GM12878 (cell line): ENCODE data around the gene PTPRN2. TPM values are rescaled to one million over a fixed set of nuclear protein-coding genes. Genes with fewer than 3 reads are reported as not detected.

Source experiments
- ATAC-seq: fragments of 200-7000 bp; cut with Tn5 transposase; 3 replicates; pipeline ENCODE4 v1.9.1; 2020; ENCODE audit warnings: mild to moderate bottlenecking, moderate library complexity
- BruUV-seq: library from RNA; stranded (reverse); fragments of 400-500 nt; replicated peaks from 2 replicates; lab custom pipeline; 2021; lab: Mats Ljungman, UMichigan
- CTCF ChIA-PET: fragments of 300-600 bp; sonication (Branson Sonifier 250); formaldehyde crosslinking; extraction: SDS; loops from one replicate; lab custom pipeline; 2021; ENCODE audit warnings: inconsistent platforms; lab: Yijun Ruan, JAX
- POLR2A ChIA-PET: fragments of 350-600 bp; formaldehyde crosslinking; extraction: SDS; loops from one replicate; lab custom pipeline; 2021; ENCODE audit warnings: inconsistent platforms; lab: Charles Lee
- RAD21 ChIA-PET: fragments of 300-600 bp; sonication (Branson Sonifier 250); formaldehyde crosslinking; loops from one replicate; lab custom pipeline; 2023; ENCODE audit warnings: antibody characterized with exemption; ENCODE audit not compliant: unreplicated experiment; lab: Charles Lee
- SMC1A ChIA-PET: fragments of 300-600 bp; sonication (Branson Sonifier 250); formaldehyde crosslinking; loops from one replicate; lab custom pipeline; 2023; ENCODE audit not compliant: unreplicated experiment, uncharacterized antibody; lab: Charles Lee
- DNase-seq: peaks from one replicate; pipeline ENCODE4 v3.0.0-alpha.2; 2011; ENCODE audit warnings: low read depth, low spot score
- FAIRE-seq: peaks from 3 replicates; lab custom pipeline; 2011; peaks lifted over from hg19 to GRCh38; lab: Jason Lieb, UNC
- H2AFZ ChIP-seq: 2 replicates; pipeline ENCODE4 v1.6.0; 2011; ENCODE audit warnings: low read depth, low read length, control low read depth; ENCODE audit not compliant: control insufficient read depth
- H3K27ac ChIP-seq: 2 replicates; pipeline ENCODE4 v1.5.1; 2011; ENCODE audit warnings: control low read depth; ENCODE audit not compliant: control insufficient read depth, insufficient read depth
- H3K27me3 ChIP-seq, 2 experiments: replicated peaks in 1 of 2; 2 replicates each; pipeline versions ENCODE4 v1.6.0 to v1.6.1; 2011; ENCODE audit warnings: low read length in 1 of 2; ENCODE audit not compliant: control insufficient read depth in 2 of 2, insufficient read depth in 2 of 2
- H3K36me3 ChIP-seq, 2 experiments: 2 replicates each; pipeline ENCODE4 v1.5.1; 2011; ENCODE audit warnings: low read length in 1 of 2; ENCODE audit not compliant: control insufficient read depth in 2 of 2, insufficient read depth in 2 of 2
- H3K4me1 ChIP-seq: 2 replicates; pipeline ENCODE4 v1.6.1; 2011; ENCODE audit warnings: mild to moderate bottlenecking, low read length, moderate library complexity, mixed read lengths; ENCODE audit not compliant: control insufficient read depth, insufficient read depth
- H3K4me2 ChIP-seq: 2 replicates; pipeline ENCODE4 v1.6.0; 2011; ENCODE audit warnings: control low read depth; ENCODE audit not compliant: control insufficient read depth, insufficient read depth
- H3K4me3 ChIP-seq: fragments of 200-600 bp; sonication (generic); 2 replicates; pipeline ENCODE4 v1.5.1; 2016
- H3K79me2 ChIP-seq: 2 replicates; pipeline ENCODE4 v1.6.0; 2011; ENCODE audit warnings: low read length; ENCODE audit not compliant: control insufficient read depth, insufficient read depth
- H3K9ac ChIP-seq: 2 replicates; pipeline ENCODE4 v1.8.0; 2011; ENCODE audit warnings: low read length, control low read depth, mixed read lengths; ENCODE audit not compliant: control insufficient read depth, insufficient read depth
- H3K9me3 ChIP-seq: replicated peaks from 3 replicates; pipeline ENCODE4 v1.5.1; 2011; ENCODE audit warnings: mild to moderate bottlenecking, low read length; ENCODE audit not compliant: control insufficient read depth, insufficient read depth
- H4K20me1 ChIP-seq: 2 replicates; pipeline ENCODE4 v1.6.0; 2011; ENCODE audit not compliant: control insufficient read depth, insufficient read depth
- CEBPB ChIP-seq, 2 experiments: fragments of 150-350 bp in 1 of 2; IDR thresholded peaks; 2 replicates each; pipeline ENCODE4 v1.6.1; 2012 to 2014; ENCODE audit warnings: low read depth in 2 of 2, low read length in 2 of 2, borderline replicate concordance in 1 of 2, inconsistent platforms in 1 of 2
- DPF2 ChIP-seq: fragments of 450-650 bp; IDR thresholded peaks from 2 replicates; pipeline ENCODE4 v1.6.1; 2017; ENCODE audit warnings: mild to moderate bottlenecking
- E2F4 ChIP-seq: IDR thresholded peaks from 2 replicates; pipeline ENCODE4 v1.6.1; 2012; ENCODE audit warnings: low read depth, low read length, improper control_type of control experiment
- ETV6 ChIP-seq, 2 experiments: fragments of 450-650 bp in 1 of 2; IDR thresholded peaks in 1 of 2; conservative IDR thresholded peaks in 1 of 2; 2 replicates each; pipeline ENCODE4 v1.6.1; 2014; ENCODE audit warnings: antibody characterized with exemption in 1 of 2, borderline replicate concordance in 1 of 2, low read depth in 1 of 2, mild to moderate bottlenecking in 1 of 2, moderate library complexity in 1 of 2
- NRF1 ChIP-seq: conservative IDR thresholded peaks from 2 replicates; pipeline ENCODE4 v1.6.1; 2011; ENCODE audit warnings: mild to moderate bottlenecking, low read depth, low read length, improper control_type of control experiment
- POLR2AphosphoS5 ChIP-seq: IDR thresholded peaks from 2 replicates; pipeline ENCODE4 v1.6.1; 2011; ENCODE audit warnings: mild to moderate bottlenecking, low read length, inconsistent platforms
- RCOR1 ChIP-seq: conservative IDR thresholded peaks from 2 replicates; pipeline ENCODE4 v1.6.1; 2012; ENCODE audit warnings: low read depth, low read length, improper control_type of control experiment
- TCF7 ChIP-seq: IDR thresholded peaks from 2 replicates; pipeline ENCODE4 v1.6.1; 2014; ENCODE audit warnings: antibody characterized with exemption, borderline replicate concordance
- ZBTB33 ChIP-seq: fragments of 450-650 bp; IDR thresholded peaks from 2 replicates; pipeline ENCODE4 v1.6.1; 2017; ENCODE audit warnings: mild to moderate bottlenecking
- ZNF207 ChIP-seq: fragments of 450-650 bp; IDR thresholded peaks from 2 replicates; pipeline ENCODE4 v1.6.1; 2014; ENCODE audit warnings: antibody characterized with exemption, mild to moderate bottlenecking, borderline replicate concordance
- WGBS: methylation state at CpG from one replicate; pipeline ENCODE4 v1.1.6; 2016; ENCODE audit warnings: low lambda C conversion rate; ENCODE audit not compliant: insufficient replicate concordance, insufficient coverage; ENCODE audit errors: missing lambda C conversion rate; 5-methylcytosine and 5-hydroxymethylcytosine counted together
- in situ Hi-C: fragments of 300-500 bp; cut with MboI; formaldehyde crosslinking; loops from 9 replicates; pipeline ENCODE4 v1.14.3; 2018; ENCODE audit warnings: mixed read lengths
- intact Hi-C: fragments of 100-400 bp; cut with micrococcal nuclease; formaldehyde crosslinking; loops from one replicate; pipeline ENCODE4 v1.14.2; 2022; ENCODE audit not compliant: unreplicated experiment
- polyA plus RNA-seq, 11 experiments: library from polyadenylated mRNA; depleted of rRNA in 4 of 11; unstranded in 6 of 11; stranded (reverse) in 5 of 11; fragments of >200 nt; fragmentation: Nextera tagmentation in 4 of 11; fragmentation: Illumina TruSeq in 1 of 11; extraction: Ambion mirVana in 4 of 11; extraction: Trizol in 1 of 11; gene quantifications; 1 replicate in 1 of 11; 2 replicates in 10 of 11; pipeline versions ENCODE4 v1.2.1 to v1.2.3, GENCODE V29; 2011 to 2016; ENCODE audit warnings: inconsistent platforms in 2 of 11, missing spikeins in 2 of 11, low read depth in 1 of 11
- total RNA-seq, 4 experiments: library from RNA; depleted of rRNA in 3 of 4; stranded (reverse); fragments of >200 nt in 3 of 4; fragmentation: Illumina TruSeq in 1 of 4; extraction: Trizol in 1 of 4; gene quantifications; 2 replicates each; pipeline versions ENCODE4 v1.2.1 to v1.2.3, GENCODE V29; 2013 to 2021
- TF ChIP-seq, protein P1 (sequence below): IDR thresholded peaks from 2 replicates; pipeline ENCODE4 v1.6.1; 2011; ENCODE audit warnings: borderline replicate concordance, low read depth, mild to moderate bottlenecking, moderate library complexity, low read length; ENCODE audit not compliant: insufficient read depth, poor library complexity, severe bottlenecking

The PTPRN2 gene
- total and polyA plus RNA-seq, 10 of the 15 experiments (the other 5 are each of a cell fraction or from before 2014, with no cell fraction given), result 5.4 TPM; not detected in 9

DNA sequence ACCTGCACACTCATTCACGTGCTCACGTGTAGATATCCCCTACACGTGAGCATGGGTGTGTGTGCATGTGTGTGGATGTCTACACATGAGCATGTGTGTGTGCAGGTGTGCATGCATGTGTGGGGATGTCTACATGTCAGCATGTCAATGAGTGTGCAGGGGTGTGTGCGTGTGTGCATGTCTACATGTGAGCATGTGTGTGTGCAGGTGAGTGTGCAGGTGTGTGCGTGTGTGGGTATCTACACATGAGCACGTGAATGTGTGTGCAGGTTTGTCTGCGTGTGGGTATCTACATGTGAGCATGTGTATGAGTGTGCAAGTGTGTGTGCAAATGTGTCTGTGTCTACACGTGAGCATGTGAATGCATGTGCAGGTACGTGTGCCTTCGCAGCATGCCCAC is 274.8 kb downstream of the PTPRN2 start:
- DNase-seq, result no peak
- Histone ChIP-seq H3K4me2 (no peak overlapping the region), H3K4me1 (no peaks in the 10 kb centered on the region), H3K4me3 (no peak overlapping the region), H3K9ac (no peak overlapping the region), H2AFZ (no peak overlapping the region), H3K27ac (no peak overlapping the region), H3K27me3 (no peaks in the 10 kb centered on the region), H3K36me3 (no peaks in the 10 kb centered on the region), H3K9me3 (no peaks in the 10 kb centered on the region; the same call in 1 of the 3 replicates), H4K20me1 (no peaks in the 10 kb centered on the region), H3K79me2 (no peaks in the 10 kb centered on the region)
- 73% methylated on average over 8 of the region's 10 CpGs for WGBS
- ATAC-seq, result no peak
- FAIRE-seq, result no peak
- TF ChIP-seq TCF7, result no peak
- no peak for TF ChIP-seq DPF2
- TF ChIP-seq, protein P1, sequence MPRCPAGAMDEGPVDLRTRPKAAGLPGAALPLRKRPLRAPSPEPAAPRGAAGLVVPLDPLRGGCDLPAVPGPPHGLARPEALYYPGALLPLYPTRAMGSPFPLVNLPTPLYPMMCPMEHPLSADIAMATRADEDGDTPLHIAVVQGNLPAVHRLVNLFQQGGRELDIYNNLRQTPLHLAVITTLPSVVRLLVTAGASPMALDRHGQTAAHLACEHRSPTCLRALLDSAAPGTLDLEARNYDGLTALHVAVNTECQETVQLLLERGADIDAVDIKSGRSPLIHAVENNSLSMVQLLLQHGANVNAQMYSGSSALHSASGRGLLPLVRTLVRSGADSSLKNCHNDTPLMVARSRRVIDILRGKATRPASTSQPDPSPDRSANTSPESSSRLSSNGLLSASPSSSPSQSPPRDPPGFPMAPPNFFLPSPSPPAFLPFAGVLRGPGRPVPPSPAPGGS, result peak; percentile 11
- ChIA-PET RAD21 (no interaction called here), CTCF (no interaction called here), POLR2A (no interaction called here), SMC1A (no interaction called here)
- no TSS peak for BruUV-seq
- intact Hi-C loops, result no loop called here
- in situ Hi-C loops, result no loop called here

GRCh38 chr7:158311791-158312190 is 275.8 kb downstream of the PTPRN2 start:
- ChIA-PET CTCF (no interaction called here), RAD21 (no interaction called here), SMC1A (no interaction called here), POLR2A (no interaction called here)
- no peak overlapping the region for H3K4me3 ChIP-seq
- no peaks in the 10 kb centered on the region for H3K27me3 ChIP-seq
- H3K79me2 ChIP-seq, result no peaks in the 10 kb centered on the region
- in situ Hi-C loops, result no loop called here
- no peak overlapping the region for H3K9ac ChIP-seq
- intact Hi-C loops, result no loop called here
- BruUV-seq, result no TSS peak
- FAIRE-seq (no peak), DNase-seq (no peak), ATAC-seq (no peak)
- H3K36me3 ChIP-seq, result no peaks in the 10 kb centered on the region
- no peak overlapping the region for H3K4me2 ChIP-seq
- no peak overlapping the region for H3K27ac ChIP-seq
- H4K20me1 ChIP-seq, result no peaks in the 10 kb centered on the region
- H3K9me3 ChIP-seq, result no peaks in the 10 kb centered on the region; the same call in 1 of the 3 replicates
- WGBS, result 18% methylated on average over 11 of the region's 11 CpGs
- H2AFZ ChIP-seq, result no peak overlapping the region
- H3K4me1 ChIP-seq, result no peaks in the 10 kb centered on the region
- TF ChIP-seq RCOR1 (no peak), E2F4 (no peak), ZNF207 (no peak), POLR2AphosphoS5 (no peak), ZBTB33 (no peak), ETV6 (conservative IDR thresholded peaks at IDR 0.05 in 1 of 2, IDR thresholded peaks at IDR 0.05 in 1 of 2; ENCODE audit: borderline replicate concordance in 1 of 2, low read depth in 1 of 2) (no peak), NRF1 (no peak), CEBPB (IDR thresholded peaks at IDR 0.05; ENCODE audit: borderline replicate concordance in 1 of 2, low read depth in 2 of 2, low read length in 2 of 2) (no peak)
- TF ChIP-seq, protein P1, result no peak
